Measurements from ENCODE around the gene ZDHHC13. TPM values are rescaled to one million over a fixed set of nuclear protein-coding genes. Genes with fewer than 3 reads are reported as not detected.

ZDHHC13 gene
- total RNA-seq, 1 experiment from 2014 or later = 20.9 TPM

DNA sequence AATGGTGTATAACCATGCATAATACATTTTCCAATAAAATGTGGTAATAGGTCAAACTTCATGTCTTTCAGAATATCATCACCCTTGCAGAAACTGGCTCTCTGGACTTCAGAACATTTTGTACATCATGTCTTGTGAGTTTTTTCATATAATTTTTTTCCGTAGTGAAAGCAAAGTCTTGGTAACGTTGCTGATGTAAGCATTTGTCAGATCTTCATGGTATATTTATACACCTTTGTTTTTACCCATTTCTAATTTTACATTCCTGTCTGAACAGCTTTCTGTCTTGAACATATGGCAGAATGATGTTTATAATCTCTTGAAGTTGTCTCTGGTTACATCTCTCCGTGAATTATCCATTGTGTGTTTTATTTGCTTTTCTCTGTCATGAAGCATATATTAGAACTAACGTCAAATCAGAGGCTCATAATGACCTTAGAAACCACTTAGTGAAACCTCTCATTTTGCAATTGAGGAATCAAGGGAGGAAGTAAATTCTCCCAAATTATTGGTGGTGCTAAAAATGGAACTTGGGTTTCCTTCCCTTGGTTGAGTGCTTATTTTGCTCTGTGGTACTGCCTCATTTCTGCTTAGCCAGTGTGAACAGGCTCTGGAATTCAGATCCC, 47.4 kb downstream of the ZDHHC13 start:
- CTCF ChIA-PET = no interaction called here
- H3K36me3 Mint-ChIP-seq = peaks cover 38% of the 10 kb centered on the region

GRCh38 chr11:19164881-19165280, 47.9 kb downstream of the ZDHHC13 start:
- DNase-seq (ENCODE audit: low spot score) (no peak), ATAC-seq (no peak)
- H3K4me3 Mint-ChIP-seq = no peak overlapping the region
- ChIA-PET POLR2A (no interaction called here), CTCF (no interaction called here)
- no peaks in the 10 kb centered on the region for H3K9me3 Mint-ChIP-seq
- no peak overlapping the region for H3K27ac Mint-ChIP-seq
- no peaks in the 10 kb centered on the region for H3K27me3 Mint-ChIP-seq (ENCODE audit: low read depth)
- no peaks in the 10 kb centered on the region for H3K4me1 Mint-ChIP-seq
- H3K36me3 Mint-ChIP-seq = peaks cover 36% of the 10 kb centered on the region
- TF ChIP-seq JUN (CRISPR knock-in tag; IDR thresholded peaks at IDR 0.05) = no peak
- TF ChIP-seq AR (CRISPR knock-in tag; IDR thresholded peaks at IDR 0.05) = no peak
- no peak for TF ChIP-seq EMX1 (CRISPR knock-in tag; IDR thresholded peaks at IDR 0.05)
- TF ChIP-seq ZNF232 (CRISPR knock-in tag; IDR thresholded peaks at IDR 0.05) = no peak
- TF ChIP-seq ATF1 (CRISPR knock-in tag; IDR thresholded peaks at IDR 0.05) = no peak
- TF ChIP-seq, protein P1, sequence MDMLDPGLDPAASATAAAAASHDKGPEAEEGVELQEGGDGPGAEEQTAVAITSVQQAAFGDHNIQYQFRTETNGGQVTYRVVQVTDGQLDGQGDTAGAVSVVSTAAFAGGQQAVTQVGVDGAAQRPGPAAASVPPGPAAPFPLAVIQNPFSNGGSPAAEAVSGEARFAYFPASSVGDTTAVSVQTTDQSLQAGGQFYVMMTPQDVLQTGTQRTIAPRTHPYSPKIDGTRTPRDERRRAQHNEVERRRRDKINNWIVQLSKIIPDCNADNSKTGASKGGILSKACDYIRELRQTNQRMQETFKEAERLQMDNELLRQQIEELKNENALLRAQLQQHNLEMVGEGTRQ (CRISPR knock-in tag; IDR thresholded peaks at IDR 0.05) = no peak
- TF ChIP-seq ZNF671 (CRISPR knock-in tag; IDR thresholded peaks at IDR 0.05) = no peak
- TF ChIP-seq AFF4 (CRISPR knock-in tag; IDR thresholded peaks at IDR 0.05; ENCODE audit: borderline replicate concordance) = no peak
- no peak for TF ChIP-seq CREB1 (CRISPR knock-in tag; IDR thresholded peaks at IDR 0.05)
- TF ChIP-seq CBFB (CRISPR knock-in tag; IDR thresholded peaks at IDR 0.05; ENCODE audit: low read depth) = no peak
- TF ChIP-seq ELF4 (CRISPR knock-in tag; IDR thresholded peaks at IDR 0.05; ENCODE audit: low read depth) = no peak
- no peak for TF ChIP-seq ZNF263 (CRISPR knock-in tag; IDR thresholded peaks at IDR 0.05; ENCODE audit: low read depth)
- TF ChIP-seq ZNF532 (CRISPR knock-in tag; IDR thresholded peaks at IDR 0.05; ENCODE audit: borderline replicate concordance) = no peak
- no peak for TF ChIP-seq JAZF1 (CRISPR knock-in tag; IDR thresholded peaks at IDR 0.05)
- no peak for TF ChIP-seq CREM (CRISPR knock-in tag; IDR thresholded peaks at IDR 0.05)
- TF ChIP-seq, protein P2, sequence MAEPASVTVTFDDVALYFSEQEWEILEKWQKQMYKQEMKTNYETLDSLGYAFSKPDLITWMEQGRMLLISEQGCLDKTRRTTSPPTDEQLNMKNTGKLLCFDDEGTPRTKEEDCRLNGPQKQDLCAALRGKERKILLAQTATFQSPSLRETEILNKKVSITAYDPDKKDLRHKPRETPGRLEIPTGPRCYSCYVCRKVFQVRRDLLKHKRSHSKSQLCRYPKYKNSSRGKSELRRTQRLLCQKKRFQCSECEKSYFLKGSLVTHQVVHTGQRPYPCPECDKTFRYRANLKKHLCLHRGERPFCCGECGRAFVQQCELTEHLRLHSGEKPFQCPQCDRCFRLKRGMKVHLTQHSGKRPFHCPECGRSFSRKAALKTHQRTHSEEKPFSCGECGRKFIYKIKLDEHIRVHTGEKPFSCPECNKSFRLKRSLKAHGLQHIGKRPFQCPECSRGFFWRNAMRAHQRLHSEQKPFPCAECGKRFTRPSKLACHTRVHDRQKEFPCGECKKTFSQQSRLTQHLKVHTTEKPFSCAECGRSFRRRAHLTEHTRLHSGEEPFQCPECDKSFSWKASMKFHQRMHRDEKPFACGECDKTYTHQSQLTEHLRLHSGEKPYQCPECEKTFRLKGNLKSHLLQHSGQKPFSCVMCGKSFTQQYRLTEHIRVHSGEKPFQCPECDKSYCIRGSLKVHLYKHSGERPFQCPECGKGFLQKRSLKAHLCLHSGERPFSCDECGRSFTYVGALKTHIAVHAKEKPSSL (CRISPR knock-in tag; conservative IDR thresholded peaks at IDR 0.05) = no peak

More for the DNA sequence above, 47.4 kb downstream of the ZDHHC13 start:
- TF ChIP-seq PREB (CRISPR knock-in tag; IDR thresholded peaks at IDR 0.05; ENCODE audit: borderline replicate concordance) (no peak), SMAD4 (CRISPR knock-in tag; IDR thresholded peaks at IDR 0.05) (no peak), NR3C1 (CRISPR knock-in tag; conservative IDR thresholded peaks at IDR 0.05; ENCODE audit: low read depth) (no peak)
- Mint-ChIP-seq H3K9me3 (no peaks in the 10 kb centered on the region), H3K27ac (peak overlapping the region; percentile 24; the same call in 1 of the 2 replicates), H3K4me3 (no peak overlapping the region), H3K27me3 (ENCODE audit: low read depth) (no peaks in the 10 kb centered on the region), H3K4me1 (no peaks in the 10 kb centered on the region)
- ATAC-seq = no peak
- POLR2A ChIA-PET = no interaction called here
- no peak for DNase-seq (ENCODE audit: low spot score)

All from WTC11 (cell line).